Measurements from ENCODE around the gene NINJ1.
"Not testable (repeated sequence)": the region's sequence is repeated elsewhere in the genome, so short reads cannot be mapped to it uniquely, and the experiment has no call there.

Gene NINJ1

GRCh38 chr9:93118863-93119702 is 15.0 kb downstream of the NINJ1 start:
- no peak for DNase-seq

- no peak for DNase-seq
Observed at GRCh38 chr9:93117924-93118862, 15.9 kb downstream of the NINJ1 start.

GRCh38 chr9:93117521-93117920 is 16.5 kb downstream of the NINJ1 start:
- DNase-seq = not testable (repeated sequence)

- DNase-seq = no peak
Observed at GRCh38 chr9:93116072-93116961, 17.7 kb downstream of the NINJ1 start.

- no peak for DNase-seq
Observed at GRCh38 chr9:93115486-93116071, 18.5 kb downstream of the NINJ1 start.

- no peak for DNase-seq
Observed at GRCh38 chr9:93114984-93115335, 19.1 kb downstream of the NINJ1 start.

- no peak for DNase-seq
Observed at GRCh38 chr9:93114169-93114983, 19.7 kb downstream of the NINJ1 start.

GRCh38 chr9:93112864-93113389 is 21.1 kb downstream of the NINJ1 start:
- no peak for DNase-seq

GRCh38 chr9:93112116-93112863 is 21.8 kb downstream of the NINJ1 start:
- no peak for DNase-seq

- DNase-seq = no peak
Observed at GRCh38 chr9:93111371-93112115, 22.5 kb downstream of the NINJ1 start.

- DNase-seq = no peak
Observed at GRCh38 chr9:93111001-93111370, 23.1 kb downstream of the NINJ1 start.

- DNase-seq = no peak
Observed at GRCh38 chr9:93110311-93110855, 23.7 kb downstream of the NINJ1 start.

- DNase-seq = no peak
Observed at GRCh38 chr9:93108291-93109041, 25.6 kb downstream of the NINJ1 start.

GRCh38 chr9:93107825-93108161 is 26.3 kb downstream of the NINJ1 start:
- no peak for DNase-seq

- no peak for DNase-seq
Observed at GRCh38 chr9:93107151-93107824, 26.8 kb downstream of the NINJ1 start.

- no peak for DNase-seq
Observed at GRCh38 chr9:93105620-93106019, 28.4 kb downstream of the NINJ1 start.

- not testable (repeated sequence) for DNase-seq
Observed at GRCh38 chr9:93101086-93101485, 33.0 kb downstream of the NINJ1 start.

GRCh38 chr9:93100276-93100636 is 33.8 kb downstream of the NINJ1 start:
- no peak for DNase-seq

All from NCI-H2081 treated with DMSO at 0.1 percent for 48 hours (cell line).